Trophoblast cell (in vitro differentiated cells and primary cell): ENCODE data around the gene CD19.

Experiments
- DNase-seq, 2 donors: peaks; one replicate each; pipeline ENCODE4 v3.0.0-alpha.2; 2016
- H2AFZ ChIP-seq: 2 replicates; pipeline ENCODE4 v1.6.1; 2013; ENCODE audit warnings: low read length, moderate library complexity, mild to moderate bottlenecking; ENCODE audit not compliant: insufficient read depth, poor library complexity
- H2AK5ac ChIP-seq: 2 replicates; pipeline ENCODE4 v1.6.1; 2013; ENCODE audit warnings: mild to moderate bottlenecking, low read length
- H2BK120ac ChIP-seq: 2 replicates; pipeline ENCODE4 v1.6.1; 2013; ENCODE audit warnings: low read length, mild to moderate bottlenecking, moderate library complexity; ENCODE audit not compliant: insufficient read depth, poor library complexity
- H2BK12ac ChIP-seq: 2 replicates; pipeline ENCODE4 v1.6.1; 2013; ENCODE audit warnings: mild to moderate bottlenecking, low read length, moderate library complexity
- H2BK5ac ChIP-seq: 2 replicates; pipeline ENCODE4 v1.6.1; 2013; ENCODE audit warnings: low read length, low read depth, moderate library complexity, mild to moderate bottlenecking; ENCODE audit not compliant: poor library complexity
- H3K14ac ChIP-seq: 2 replicates; pipeline ENCODE4 v1.6.1; 2013; ENCODE audit warnings: mild to moderate bottlenecking, low read length
- H3K18ac ChIP-seq: 2 replicates; pipeline ENCODE4 v1.6.1; 2013; ENCODE audit warnings: mild to moderate bottlenecking, low read length
- H3K23ac ChIP-seq: 2 replicates; pipeline ENCODE4 v1.6.1; 2013; ENCODE audit warnings: low read length
- H3K27ac ChIP-seq: 2 replicates; pipeline ENCODE4 v1.5.1; 2013; ENCODE audit warnings: low read depth, mild to moderate bottlenecking, inconsistent platforms, low read length, moderate library complexity
- H3K27me3 ChIP-seq: 2 replicates; pipeline ENCODE4 v1.6.1; 2013; ENCODE audit warnings: inconsistent platforms, mild to moderate bottlenecking, low read length, moderate library complexity; ENCODE audit not compliant: insufficient read depth
- H3K36me3 ChIP-seq, 2 experiments: 1 replicate in 1 of 2; 2 replicates in 1 of 2; pipeline ENCODE4 v1.6.1; 2013; ENCODE audit warnings: low read length in 2 of 2, mild to moderate bottlenecking in 2 of 2, moderate library complexity in 1 of 2; ENCODE audit not compliant: insufficient read depth in 2 of 2, control insufficient read depth in 1 of 2
- H3K4ac ChIP-seq: 2 replicates; pipeline ENCODE4 v1.6.1; 2013; ENCODE audit warnings: low read depth, mild to moderate bottlenecking, low read length, moderate library complexity
- H3K4me1 ChIP-seq, 2 experiments: 1 replicate in 1 of 2; 2 replicates in 1 of 2; pipeline ENCODE4 v1.6.1; 2013; ENCODE audit warnings: low read length in 2 of 2, mild to moderate bottlenecking in 2 of 2, moderate library complexity in 1 of 2; ENCODE audit not compliant: insufficient read depth in 2 of 2, control insufficient read depth in 1 of 2
- H3K4me2 ChIP-seq: 2 replicates; pipeline ENCODE4 v1.6.1; 2013; ENCODE audit warnings: inconsistent platforms, mild to moderate bottlenecking, low read length, moderate library complexity
- H3K4me3 ChIP-seq: 2 replicates; pipeline ENCODE4 v1.5.1; 2013; ENCODE audit warnings: mild to moderate bottlenecking, low read depth, low read length, inconsistent platforms
- H3K79me1 ChIP-seq: one replicate; pipeline ENCODE4 v1.6.1; 2013; ENCODE audit warnings: low read length
- H3K79me2 ChIP-seq: 2 replicates; pipeline ENCODE4 v1.6.1; 2013; ENCODE audit warnings: low read length, mild to moderate bottlenecking; ENCODE audit not compliant: control insufficient read depth, insufficient read depth, poor library complexity
- H3K9ac ChIP-seq: 2 replicates; pipeline ENCODE4 v1.6.1; 2013; ENCODE audit warnings: mild to moderate bottlenecking, low read length
- H3K9me3 ChIP-seq: 2 replicates; pipeline ENCODE4 v1.6.1; 2013; ENCODE audit warnings: low read depth, mild to moderate bottlenecking, control low read depth, inconsistent platforms, low read length; ENCODE audit not compliant: insufficient read depth
- H4K12ac ChIP-seq: 2 replicates; pipeline ENCODE4 v1.6.1; 2013; ENCODE audit warnings: low read depth, mild to moderate bottlenecking, low read length, moderate library complexity
- H4K8ac ChIP-seq: 2 replicates; pipeline ENCODE4 v1.6.1; 2013; ENCODE audit warnings: low read depth, mild to moderate bottlenecking, low read length, moderate library complexity
- H4K91ac ChIP-seq: one replicate; pipeline ENCODE4 v1.6.1; 2013; ENCODE audit warnings: low read depth, mild to moderate bottlenecking, low read length, moderate library complexity
- WGBS: extraction: QIAGEN DNeasy Blood & Tissue Kit; methylation state at CpG from one replicate; pipeline ENCODE4 v1.1.7; 2013; ENCODE audit warnings: missing lambda C conversion rate; ENCODE audit not compliant: insufficient read length, insufficient coverage; ENCODE audit errors: extremely low coverage; 5-methylcytosine and 5-hydroxymethylcytosine counted together

Gene CD19

DNA sequence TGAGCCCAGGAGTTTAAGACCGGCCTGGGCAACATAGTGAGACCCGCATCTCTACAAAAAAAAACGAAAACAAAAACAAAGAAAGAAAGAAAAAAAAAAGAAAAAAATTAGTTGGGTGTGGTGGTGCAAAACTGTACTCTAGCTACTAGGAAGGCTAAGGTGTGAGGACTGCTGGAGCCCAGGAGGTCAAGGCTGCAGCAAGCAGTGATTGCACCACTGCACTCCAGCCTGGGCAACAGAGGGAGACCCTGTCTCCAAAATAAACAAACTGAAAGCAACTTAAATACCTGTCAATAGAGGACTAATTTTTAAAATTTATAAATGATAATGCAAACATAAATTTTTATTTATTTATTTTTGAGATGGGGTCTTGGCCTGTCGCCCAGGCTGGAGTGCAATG, 36.2 kb upstream of the CD19 start:
- Histone ChIP-seq H3K4me3 (no peak overlapping the region), H3K79me2 (no peaks in the 10 kb centered on the region), H2AFZ (no peak overlapping the region), H3K27me3 (no peaks in the 10 kb centered on the region), H3K18ac (no peak overlapping the region), H3K27ac (no peak overlapping the region), H3K36me3 (peaks cover 0 to 2% of the 10 kb centered on the region in 2 experiments), H3K79me1 (no peaks in the 10 kb centered on the region), H2AK5ac (no peak overlapping the region), H2BK120ac (no peak overlapping the region), H3K23ac (no peak overlapping the region), H3K9me3 (no peaks in the 10 kb centered on the region), H3K9ac (no peak overlapping the region), H4K8ac (no peak overlapping the region), H4K91ac (no peak overlapping the region), H3K4me1 (peaks cover 4 to 6% of the 10 kb centered on the region in 2 experiments), H3K14ac (no peak overlapping the region), H2BK12ac (no peak overlapping the region), H3K4me2 (no peak overlapping the region), H4K12ac (no peak overlapping the region), H2BK5ac (no peak overlapping the region), H3K4ac (no peak overlapping the region)
- no CpG with 5 or more reads among the region's 4 CpGs for WGBS
- DNase-seq: no peak

DNA sequence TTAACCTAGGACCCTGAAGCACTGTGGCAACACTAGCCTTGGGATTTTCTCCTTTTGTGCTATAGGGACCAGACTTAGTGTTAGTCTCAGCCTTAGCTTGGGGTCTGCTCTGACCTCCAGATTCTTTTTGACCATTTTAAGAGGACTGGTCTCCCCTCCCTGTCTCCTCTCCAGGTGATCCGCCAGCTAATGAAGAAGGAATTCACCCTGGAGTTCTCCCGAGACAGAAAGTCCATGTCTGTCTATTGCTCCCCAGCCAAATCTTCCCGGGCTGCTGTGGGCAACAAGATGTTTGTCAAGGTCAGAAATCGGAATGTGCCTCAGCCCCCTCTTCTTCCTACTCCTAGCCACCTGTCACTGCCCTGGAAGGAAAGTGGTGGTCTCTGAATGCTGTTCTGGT, 33.9 kb upstream of the CD19 start:
- Histone ChIP-seq H3K27ac (no peak overlapping the region), H3K23ac (no peak overlapping the region), H3K36me3 (peaks cover 0 to 4% of the 10 kb centered on the region in 2 experiments), H3K4ac (no peak overlapping the region), H3K14ac (no peak overlapping the region), H3K4me1 (peaks cover 4 to 6% of the 10 kb centered on the region in 2 experiments), H4K12ac (no peak overlapping the region), H3K18ac (no peak overlapping the region), H3K4me3 (no peak overlapping the region), H3K4me2 (no peak overlapping the region), H2BK120ac (no peak overlapping the region), H2AFZ (no peak overlapping the region), H3K79me1 (no peaks in the 10 kb centered on the region), H2BK5ac (no peak overlapping the region), H3K9me3 (peaks cover 1% of the 10 kb centered on the region), H3K79me2 (no peaks in the 10 kb centered on the region), H3K27me3 (no peaks in the 10 kb centered on the region), H3K9ac (no peak overlapping the region), H4K8ac (no peak overlapping the region), H4K91ac (no peak overlapping the region), H2AK5ac (no peak overlapping the region), H2BK12ac (no peak overlapping the region)
- WGBS: no CpG with 5 or more reads among the region's 4 CpGs
- peak; percentile 43 to 72 for DNase-seq

DNA sequence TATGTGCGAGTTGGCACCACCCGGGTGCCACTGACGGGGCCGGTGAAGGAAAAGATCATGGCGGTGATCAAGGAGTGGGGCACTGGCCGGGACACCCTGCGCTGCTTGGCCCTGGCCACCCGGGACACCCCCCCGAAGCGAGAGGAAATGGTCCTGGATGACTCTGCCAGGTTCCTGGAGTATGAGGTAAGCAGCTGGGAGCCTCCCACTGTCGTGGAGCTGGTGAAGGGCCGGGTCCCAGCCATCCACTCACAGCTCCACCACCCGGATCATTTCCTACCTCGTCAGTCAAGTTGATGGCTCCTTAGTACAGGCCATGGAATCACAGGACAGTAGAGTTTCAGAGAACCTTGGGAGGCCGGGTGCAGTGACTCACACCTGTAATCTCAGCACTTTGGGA, 33.5 kb upstream of the CD19 start:
- Histone ChIP-seq H3K9ac (no peak overlapping the region), H4K91ac (no peak overlapping the region), H2BK5ac (no peak overlapping the region), H3K23ac (no peak overlapping the region), H3K14ac (no peak overlapping the region), H3K4ac (no peak overlapping the region), H4K8ac (no peak overlapping the region), H3K9me3 (peaks cover 1% of the 10 kb centered on the region), H3K4me3 (no peak overlapping the region), H3K4me1 (peaks cover 4 to 6% of the 10 kb centered on the region in 2 experiments), H2AK5ac (no peak overlapping the region), H3K79me1 (no peaks in the 10 kb centered on the region), H2BK12ac (no peak overlapping the region), H3K18ac (no peak overlapping the region), H3K27ac (no peak overlapping the region), H4K12ac (no peak overlapping the region), H3K36me3 (peaks cover 0 to 4% of the 10 kb centered on the region in 2 experiments), H3K4me2 (no peak overlapping the region), H2BK120ac (no peak overlapping the region), H3K27me3 (no peaks in the 10 kb centered on the region), H2AFZ (no peak overlapping the region), H3K79me2 (no peaks in the 10 kb centered on the region)
- no CpG with 5 or more reads among the region's 15 CpGs for WGBS
- peak; percentile 80 to 85 for DNase-seq

DNA sequence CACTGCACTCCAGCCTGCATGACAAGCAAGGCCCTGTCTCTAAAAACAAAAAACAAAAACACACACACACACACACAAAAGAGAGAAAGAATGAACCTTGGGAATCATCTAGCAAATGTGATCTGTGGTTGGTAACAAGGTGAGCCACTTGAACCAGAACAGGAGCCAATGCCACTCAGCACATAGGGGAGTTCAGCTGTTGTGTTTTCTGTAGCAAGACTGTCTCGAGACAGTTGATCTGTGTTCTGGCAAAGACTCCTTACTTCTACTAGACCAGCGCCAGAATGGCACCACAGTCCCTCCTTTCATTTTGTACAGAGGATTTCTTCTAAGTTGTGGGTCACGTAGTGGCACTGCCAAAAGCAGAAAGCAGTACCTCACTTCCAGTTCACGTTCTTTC, 32.8 kb upstream of the CD19 start:
- no peak overlapping the region for H3K4ac ChIP-seq
- no peak overlapping the region for H3K4me3 ChIP-seq
- H3K23ac ChIP-seq: no peak overlapping the region
- no peaks in the 10 kb centered on the region for H3K79me1 ChIP-seq
- H3K4me2 ChIP-seq: no peak overlapping the region
- H3K4me1 ChIP-seq: peaks cover 4 to 6% of the 10 kb centered on the region in 2 experiments
- peaks cover 0 to 6% of the 10 kb centered on the region in 2 experiments for H3K36me3 ChIP-seq
- H2AFZ ChIP-seq: no peak overlapping the region
- DNase-seq: no peak
- H3K18ac ChIP-seq: no peak overlapping the region
- H3K9ac ChIP-seq: no peak overlapping the region
- H3K27ac ChIP-seq: no peak overlapping the region
- no peak overlapping the region for H2BK5ac ChIP-seq
- no peak overlapping the region for H4K91ac ChIP-seq
- WGBS: no CpG with 5 or more reads among the region's 4 CpGs
- no peak overlapping the region for H2AK5ac ChIP-seq
- H2BK120ac ChIP-seq: no peak overlapping the region
- no peak overlapping the region for H2BK12ac ChIP-seq
- H3K27me3 ChIP-seq: no peaks in the 10 kb centered on the region
- H4K12ac ChIP-seq: no peak overlapping the region
- peaks cover 1% of the 10 kb centered on the region for H3K9me3 ChIP-seq
- no peaks in the 10 kb centered on the region for H3K79me2 ChIP-seq
- H3K14ac ChIP-seq: no peak overlapping the region
- H4K8ac ChIP-seq: no peak overlapping the region
